DMS 273 (cell line): ENCODE data around the gene TMEM191C.
"Not testable (repeated sequence)": the region's sequence is repeated elsewhere in the genome, so short reads cannot be mapped to it uniquely, and the experiment has no call there.

ENCODE experiments used
- DNase-seq: peaks from one replicate; lab custom pipeline; 2025; ENCODE audit not compliant: unreplicated experiment; lab: John Stamatoyannopoulos, UW

The TMEM191C gene

GRCh38 chr22:21467337-21468193, at the start of gene TMEM191C:
TMEM191C (plus strand) TSS chr22:21467387; CDS start chr22:21467460, 73 bp downstream.
- DNase-seq: not testable (repeated sequence)

GRCh38 chr22:21417853-21418252, 49.3 kb upstream of the TMEM191C start:
- DNase-seq: not testable (repeated sequence)

GRCh38 chr22:21418974-21419638, 48.1 kb upstream of the TMEM191C start:
- DNase-seq: not testable (repeated sequence)

GRCh38 chr22:21420180-21420763, 46.9 kb upstream of the TMEM191C start:
- not testable (repeated sequence) for DNase-seq

GRCh38 chr22:21424084-21424709, 43.0 kb upstream of the TMEM191C start:
- DNase-seq: not testable (repeated sequence)

- DNase-seq: not testable (repeated sequence)
These were observed 32.6 kb upstream of the TMEM191C start for GRCh38 chr22:21434378-21435233.

- not testable (repeated sequence) for DNase-seq
These were observed 31.0 kb upstream of the TMEM191C start for GRCh38 chr22:21435998-21436810.

- DNase-seq: not testable (repeated sequence)
These were observed 29.2 kb upstream of the TMEM191C start for GRCh38 chr22:21438013-21438412.

- DNase-seq: not testable (repeated sequence)
These were observed 27.1 kb upstream of the TMEM191C start for GRCh38 chr22:21440018-21440636.

- not testable (repeated sequence) for DNase-seq
These were observed 26.5 kb upstream of the TMEM191C start for GRCh38 chr22:21440676-21441075.

- DNase-seq: not testable (repeated sequence)
These were observed 26.0 kb upstream of the TMEM191C start for GRCh38 chr22:21441170-21441569.

GRCh38 chr22:21442123-21442522, 25.1 kb upstream of the TMEM191C start:
- not testable (repeated sequence) for DNase-seq

GRCh38 chr22:21442646-21443045, 24.5 kb upstream of the TMEM191C start:
- DNase-seq: not testable (repeated sequence)

GRCh38 chr22:21443057-21443734, 24.0 kb upstream of the TMEM191C start:
- DNase-seq: no peak

GRCh38 chr22:21443735-21444421, 23.3 kb upstream of the TMEM191C start:
- DNase-seq: no peak

GRCh38 chr22:21444701-21445436, 22.3 kb upstream of the TMEM191C start:
- no peak for DNase-seq
